HL-60 (cell line): ENCODE results near the gene ZNF346.

ENCODE experiments used
- DNase-seq, 2 experiments: peaks; one replicate each; pipeline ENCODE4 v3.0.0-alpha.2; 2010 to 2020; ENCODE audit warnings: low read depth in 1 of 2, low spot score in 1 of 2
- H3K27ac ChIP-seq: fragments of 250-450 bp; sonication (Bioruptor Pico); replicated peaks from 2 replicates; pipeline ENCODE4 v1.5.1; 2020; ENCODE audit warnings: mild to moderate bottlenecking, moderate library complexity
- H3K27me3 ChIP-seq: fragments of 250-450 bp; sonication (Bioruptor Pico); 2 replicates; pipeline ENCODE4 v1.5.1; 2021; ENCODE audit warnings: mild to moderate bottlenecking, moderate library complexity; ENCODE audit not compliant: insufficient read depth, poor library complexity, severe bottlenecking
- H3K4me3 ChIP-seq: replicated peaks from 2 replicates; pipeline ENCODE4 v1.5.1; 2011; ENCODE audit warnings: mild to moderate bottlenecking, control low read depth, low read length; ENCODE audit not compliant: insufficient read depth
- GABPA ChIP-seq: IDR thresholded peaks from 2 replicates; pipeline ENCODE4 v1.6.1; 2012; ENCODE audit warnings: low read depth
- POLR2AphosphoS5 ChIP-seq: IDR thresholded peaks from 2 replicates; pipeline ENCODE4 v1.6.1; 2012; ENCODE audit warnings: low read depth
- SPI1 ChIP-seq: IDR thresholded peaks from 2 replicates; pipeline ENCODE4 v1.6.1; 2012; ENCODE audit warnings: low read depth, mild to moderate bottlenecking, borderline replicate concordance
- TF ChIP-seq, protein P1 (sequence below): IDR thresholded peaks from one replicate; pipeline ENCODE4 v1.5.1; 2011; ENCODE audit warnings: low read length, control low read depth, inconsistent platforms; ENCODE audit not compliant: insufficient read depth
- TF ChIP-seq, protein P2 (sequence below): IDR thresholded peaks from 2 replicates; pipeline ENCODE4 v1.6.1; 2012; ENCODE audit warnings: low read depth; ENCODE audit not compliant: insufficient replicate concordance

Gene ZNF346

GRCh38 chr5:177098470-177099141 lies 76.1 kb downstream of the ZNF346 start:
- no peak for DNase-seq
- Histone ChIP-seq H3K27me3 (no peaks in the 10 kb centered on the region), H3K4me3 (no peak overlapping the region), H3K27ac (no peak overlapping the region)
- no peak for TF ChIP-seq SPI1
- TF ChIP-seq GABPA = no peak
- TF ChIP-seq, protein P1, sequence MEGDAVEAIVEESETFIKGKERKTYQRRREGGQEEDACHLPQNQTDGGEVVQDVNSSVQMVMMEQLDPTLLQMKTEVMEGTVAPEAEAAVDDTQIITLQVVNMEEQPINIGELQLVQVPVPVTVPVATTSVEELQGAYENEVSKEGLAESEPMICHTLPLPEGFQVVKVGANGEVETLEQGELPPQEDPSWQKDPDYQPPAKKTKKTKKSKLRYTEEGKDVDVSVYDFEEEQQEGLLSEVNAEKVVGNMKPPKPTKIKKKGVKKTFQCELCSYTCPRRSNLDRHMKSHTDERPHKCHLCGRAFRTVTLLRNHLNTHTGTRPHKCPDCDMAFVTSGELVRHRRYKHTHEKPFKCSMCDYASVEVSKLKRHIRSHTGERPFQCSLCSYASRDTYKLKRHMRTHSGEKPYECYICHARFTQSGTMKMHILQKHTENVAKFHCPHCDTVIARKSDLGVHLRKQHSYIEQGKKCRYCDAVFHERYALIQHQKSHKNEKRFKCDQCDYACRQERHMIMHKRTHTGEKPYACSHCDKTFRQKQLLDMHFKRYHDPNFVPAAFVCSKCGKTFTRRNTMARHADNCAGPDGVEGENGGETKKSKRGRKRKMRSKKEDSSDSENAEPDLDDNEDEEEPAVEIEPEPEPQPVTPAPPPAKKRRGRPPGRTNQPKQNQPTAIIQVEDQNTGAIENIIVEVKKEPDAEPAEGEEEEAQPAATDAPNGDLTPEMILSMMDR = no peak
- no peak for TF ChIP-seq POLR2AphosphoS5
- TF ChIP-seq, protein P2, sequence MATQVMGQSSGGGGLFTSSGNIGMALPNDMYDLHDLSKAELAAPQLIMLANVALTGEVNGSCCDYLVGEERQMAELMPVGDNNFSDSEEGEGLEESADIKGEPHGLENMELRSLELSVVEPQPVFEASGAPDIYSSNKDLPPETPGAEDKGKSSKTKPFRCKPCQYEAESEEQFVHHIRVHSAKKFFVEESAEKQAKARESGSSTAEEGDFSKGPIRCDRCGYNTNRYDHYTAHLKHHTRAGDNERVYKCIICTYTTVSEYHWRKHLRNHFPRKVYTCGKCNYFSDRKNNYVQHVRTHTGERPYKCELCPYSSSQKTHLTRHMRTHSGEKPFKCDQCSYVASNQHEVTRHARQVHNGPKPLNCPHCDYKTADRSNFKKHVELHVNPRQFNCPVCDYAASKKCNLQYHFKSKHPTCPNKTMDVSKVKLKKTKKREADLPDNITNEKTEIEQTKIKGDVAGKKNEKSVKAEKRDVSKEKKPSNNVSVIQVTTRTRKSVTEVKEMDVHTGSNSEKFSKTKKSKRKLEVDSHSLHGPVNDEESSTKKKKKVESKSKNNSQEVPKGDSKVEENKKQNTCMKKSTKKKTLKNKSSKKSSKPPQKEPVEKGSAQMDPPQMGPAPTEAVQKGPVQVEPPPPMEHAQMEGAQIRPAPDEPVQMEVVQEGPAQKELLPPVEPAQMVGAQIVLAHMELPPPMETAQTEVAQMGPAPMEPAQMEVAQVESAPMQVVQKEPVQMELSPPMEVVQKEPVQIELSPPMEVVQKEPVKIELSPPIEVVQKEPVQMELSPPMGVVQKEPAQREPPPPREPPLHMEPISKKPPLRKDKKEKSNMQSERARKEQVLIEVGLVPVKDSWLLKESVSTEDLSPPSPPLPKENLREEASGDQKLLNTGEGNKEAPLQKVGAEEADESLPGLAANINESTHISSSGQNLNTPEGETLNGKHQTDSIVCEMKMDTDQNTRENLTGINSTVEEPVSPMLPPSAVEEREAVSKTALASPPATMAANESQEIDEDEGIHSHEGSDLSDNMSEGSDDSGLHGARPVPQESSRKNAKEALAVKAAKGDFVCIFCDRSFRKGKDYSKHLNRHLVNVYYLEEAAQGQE = no peak

GRCh38 chr5:177099422-177100093 lies 77.1 kb downstream of the ZNF346 start:
- no peak for TF ChIP-seq GABPA
- TF ChIP-seq, protein P1 = no peak
- no peak for TF ChIP-seq POLR2AphosphoS5
- TF ChIP-seq, protein P2 = no peak
- TF ChIP-seq SPI1 = no peak
- H3K4me3 ChIP-seq = no peak overlapping the region
- no peaks in the 10 kb centered on the region for H3K27me3 ChIP-seq
- DNase-seq = no peak
- no peak overlapping the region for H3K27ac ChIP-seq

DNA sequence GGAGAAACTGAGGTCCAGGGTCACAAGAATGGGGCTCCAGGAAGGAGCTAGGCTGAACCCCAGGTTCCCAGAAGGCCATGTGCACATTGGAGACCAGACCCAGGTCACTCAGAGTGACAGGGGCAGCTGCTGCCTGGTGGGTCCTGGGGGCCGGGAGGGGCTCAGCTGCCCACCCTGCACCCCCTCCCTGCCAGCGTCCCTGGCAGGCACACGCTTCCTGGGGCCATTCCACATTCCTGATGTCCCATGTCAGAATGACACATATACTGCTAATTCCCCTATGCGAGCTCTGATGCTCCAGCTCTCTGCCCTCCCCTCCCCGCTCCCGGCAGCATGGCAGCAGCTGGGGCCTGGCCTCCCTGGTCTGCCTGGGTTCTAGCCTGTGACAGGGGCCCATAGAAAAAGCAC lies 78.2 kb downstream of the ZNF346 start:
- H3K27me3 ChIP-seq = no peaks in the 10 kb centered on the region
- no peak for DNase-seq
- TF ChIP-seq, protein P2 = no peak
- TF ChIP-seq POLR2AphosphoS5 = no peak
- no peak overlapping the region for H3K4me3 ChIP-seq
- H3K27ac ChIP-seq = no peak overlapping the region
